ENCODE measurements around the gene PPP1R9A.

- TF ChIP-seq CTCF (IDR thresholded peaks at IDR 0.05 in 4 of 5, conservative IDR thresholded peaks at IDR 0.05 in 1 of 5) (no peak), POLR2A (IDR thresholded peaks at IDR 0.05) (no peak)
Measured at GRCh38 chr7:95001815-95002561, 94.6 kb downstream of the PPP1R9A start.
